Stimulated activated CD4-positive, alpha-beta T cell treated with anti-CD3 and anti-CD28 coated beads, Interleukin-2, amount 100 ng/mL, for 48 hours (primary cell): ENCODE data around the gene SKIC3.

Experiments
- DNase-seq, 2 donors: peaks; one replicate each; pipeline ENCODE4 v3.0.0-alpha.2; 2020

Gene SKIC3

GRCh38 chr5:95554647-95555548 lies at the start of gene SKIC3, which contains the start of gene ARSK:
Gene SKIC3, minus strand, starts transcription at chr5:95554977. Its CDS starts 7,827 bp downstream, at chr5:95547150.
Gene ARSK, plus strand, starts transcription at chr5:95555101. Its CDS starts 178 bp downstream, at chr5:95555279.
- DNase-seq, result peak; percentile 76 to 81

DNA sequence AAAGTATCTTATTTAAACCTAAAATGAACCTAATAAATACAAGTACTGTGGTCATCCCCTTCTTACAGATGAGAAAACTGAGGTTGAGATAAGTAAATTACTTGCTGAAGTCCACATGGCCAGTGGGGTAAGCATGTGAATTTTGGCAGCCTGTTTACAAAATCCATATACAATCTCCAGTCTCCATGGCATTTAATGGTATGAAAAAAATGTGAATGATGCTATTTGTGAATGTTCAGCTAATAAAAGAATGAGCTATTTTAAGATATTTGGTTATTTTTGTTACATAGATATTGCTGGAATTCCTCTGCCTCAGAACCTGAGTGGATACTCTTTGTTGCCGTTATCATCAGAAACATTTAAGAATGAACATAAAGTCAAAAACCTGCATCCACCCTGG lies 45.8 kb upstream of the SKIC3 start:
- DNase-seq, result no peak

DNA sequence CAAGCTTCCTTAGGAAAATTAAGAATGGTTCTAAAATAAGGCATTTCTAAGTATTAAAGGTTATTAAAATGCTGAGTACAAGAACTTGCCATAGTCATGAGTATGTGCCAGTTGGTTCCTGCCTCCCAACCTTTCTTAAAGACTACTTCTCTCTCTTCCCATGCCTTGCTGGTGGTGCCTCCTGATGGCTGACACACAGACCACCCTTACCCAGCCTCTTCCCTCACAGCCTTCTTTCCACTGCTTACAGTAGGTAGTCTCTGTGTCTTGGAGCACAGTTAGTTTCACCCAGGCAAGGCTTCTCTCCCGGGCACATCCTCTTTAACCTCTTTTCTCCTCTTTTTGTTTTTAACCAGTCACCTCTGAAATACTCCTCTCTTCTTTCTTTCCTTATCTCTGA lies 44.5 kb upstream of the SKIC3 start:
- DNase-seq, result no peak

DNA sequence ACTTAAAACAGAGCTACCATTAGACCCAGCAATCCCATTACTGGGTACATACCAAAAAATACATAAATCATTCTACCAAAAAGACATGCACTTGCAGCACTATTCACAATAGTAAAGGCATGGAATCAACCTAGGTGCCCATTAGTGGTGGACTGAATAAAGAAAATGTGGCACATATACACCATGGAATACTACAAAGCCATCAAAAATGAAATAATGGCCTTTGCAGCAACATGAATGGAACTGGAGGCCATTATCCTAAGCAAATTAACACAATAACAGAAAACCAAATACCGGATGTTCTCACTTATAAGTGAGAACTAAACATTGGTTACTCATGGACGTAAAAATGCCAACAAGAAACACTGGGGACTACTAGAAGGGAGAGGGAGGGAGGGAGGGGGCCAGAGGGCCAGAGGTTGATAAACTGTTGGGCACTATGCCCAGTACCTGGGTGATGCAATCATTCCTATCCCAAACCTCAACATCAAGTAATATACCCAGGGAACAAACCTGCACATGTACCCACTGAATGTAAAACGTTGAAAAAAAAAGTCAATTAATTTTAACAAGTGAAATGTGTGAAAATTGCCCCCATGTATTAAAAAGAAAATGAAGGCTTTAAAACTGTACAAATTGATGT lies 40.6 kb upstream of the SKIC3 start:
- DNase-seq, result no peak

GRCh38 chr5:95591490-95591901 lies 36.7 kb upstream of the SKIC3 start:
- DNase-seq, result no peak

- DNase-seq, result no peak
Observed at GRCh38 chr5:95590880-95591279, 36.1 kb upstream of the SKIC3 start.

GRCh38 chr5:95583992-95584391 lies 29.2 kb upstream of the SKIC3 start:
- no peak for DNase-seq

DNA sequence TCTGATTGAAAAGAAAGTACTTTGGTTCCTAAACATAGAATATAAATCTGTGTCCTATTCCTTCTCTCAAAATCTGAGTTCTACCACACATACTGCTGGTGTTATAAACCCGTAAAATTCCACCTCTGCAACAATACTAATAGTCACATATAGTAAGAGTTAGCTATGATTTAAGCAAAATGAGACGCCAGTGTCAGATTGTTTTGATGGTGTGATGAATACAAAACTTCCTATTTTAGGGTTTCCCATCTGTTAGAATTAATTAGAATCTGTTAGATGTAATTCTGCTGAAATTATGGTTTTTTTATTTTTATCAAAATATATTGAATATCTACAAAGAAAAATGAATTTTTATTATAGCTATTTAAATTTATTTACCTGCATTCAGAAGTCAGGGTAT lies 26.8 kb upstream of the SKIC3 start:
- DNase-seq, result no peak

GRCh38 chr5:95572016-95572415 lies 17.2 kb upstream of the SKIC3 start:
- DNase-seq, result no peak

GRCh38 chr5:95565280-95565920 lies 10.6 kb upstream of the SKIC3 start:
- no peak for DNase-seq

DNA sequence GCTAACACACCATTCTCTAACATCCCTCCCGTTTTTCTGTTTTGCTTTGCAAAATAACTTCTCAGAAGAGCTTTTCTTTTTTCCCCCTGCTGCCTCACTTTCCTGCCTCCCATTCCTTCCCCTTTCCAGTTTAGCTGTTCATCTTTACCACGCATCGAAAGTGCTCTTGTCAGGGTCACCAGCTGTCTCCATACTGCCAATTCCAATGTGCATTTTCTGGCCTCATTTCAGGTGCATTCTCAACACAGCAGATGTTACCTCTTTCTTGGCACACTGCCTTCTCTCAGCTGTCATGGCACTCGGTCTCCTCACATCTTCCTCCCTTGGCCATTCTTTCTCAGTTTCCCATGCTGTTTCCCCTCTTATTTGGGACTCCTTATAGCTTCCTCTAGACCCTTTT lies 9.7 kb upstream of the SKIC3 start:
- DNase-seq, result no peak

- no peak for DNase-seq
Observed at GRCh38 chr5:95563367-95563766, 8.6 kb upstream of the SKIC3 start.

DNA sequence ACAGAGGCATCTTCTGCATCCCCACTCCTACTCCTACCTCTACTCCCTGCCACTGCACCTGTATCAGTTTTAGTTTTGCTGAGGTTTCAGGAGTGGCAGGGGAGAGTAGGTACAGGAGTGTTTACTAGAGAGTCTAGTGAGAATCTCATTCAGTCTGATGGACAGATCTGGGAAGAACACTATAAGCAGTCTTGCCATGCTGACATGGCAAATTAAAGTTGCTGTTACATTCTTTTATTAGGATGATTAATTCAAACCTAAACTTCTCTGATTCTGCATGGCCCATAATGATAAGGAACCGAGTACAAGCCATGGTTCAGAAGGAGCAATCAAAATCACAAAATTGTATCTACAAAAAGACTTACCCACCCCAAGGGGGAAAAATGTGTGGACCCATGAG lies 7.5 kb upstream of the SKIC3 start:
- no peak for DNase-seq

GRCh38 chr5:95557841-95558240 lies 3.1 kb upstream of the SKIC3 start:
- DNase-seq, result no peak

DNA sequence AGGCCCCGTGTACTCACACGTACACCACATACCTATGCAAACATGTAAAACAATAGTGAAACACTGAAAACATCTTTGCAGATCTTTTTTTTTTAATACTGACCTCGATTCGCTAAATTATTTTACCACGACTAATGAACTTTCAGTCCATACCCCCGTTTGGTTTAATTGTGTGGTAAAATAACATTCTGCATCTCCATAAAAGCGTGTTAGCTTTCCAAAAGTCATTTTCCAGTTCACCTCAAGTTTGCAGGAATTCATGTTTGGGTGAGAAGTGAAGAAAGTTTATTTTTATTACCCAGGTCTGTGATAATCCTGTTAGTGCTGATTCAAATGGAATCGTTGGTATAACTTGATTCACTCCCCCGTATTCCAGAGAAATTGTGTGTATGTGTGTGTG lies 776 bp upstream of the SKIC3 start:
- DNase-seq, result no peak

DNA sequence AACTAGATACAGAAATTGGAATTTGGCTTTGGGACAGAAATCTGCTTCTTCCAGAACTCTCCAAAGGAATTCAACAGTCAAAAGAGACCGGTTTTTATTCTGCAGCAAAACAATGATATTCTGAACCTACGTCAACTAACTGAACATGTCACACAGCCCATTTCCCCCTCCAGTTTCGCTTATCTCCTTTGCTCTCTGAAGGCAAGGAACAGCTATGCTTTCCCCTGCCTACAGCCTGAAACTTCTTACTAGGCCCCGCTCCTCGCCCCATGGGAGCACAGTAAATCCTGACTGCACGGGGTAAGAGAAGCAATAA lies 488 bp downstream of the SKIC3 start:
- no peak for DNase-seq

GRCh38 chr5:95549030-95549429 lies 5.7 kb downstream of the SKIC3 start:
- no peak for DNase-seq

DNA sequence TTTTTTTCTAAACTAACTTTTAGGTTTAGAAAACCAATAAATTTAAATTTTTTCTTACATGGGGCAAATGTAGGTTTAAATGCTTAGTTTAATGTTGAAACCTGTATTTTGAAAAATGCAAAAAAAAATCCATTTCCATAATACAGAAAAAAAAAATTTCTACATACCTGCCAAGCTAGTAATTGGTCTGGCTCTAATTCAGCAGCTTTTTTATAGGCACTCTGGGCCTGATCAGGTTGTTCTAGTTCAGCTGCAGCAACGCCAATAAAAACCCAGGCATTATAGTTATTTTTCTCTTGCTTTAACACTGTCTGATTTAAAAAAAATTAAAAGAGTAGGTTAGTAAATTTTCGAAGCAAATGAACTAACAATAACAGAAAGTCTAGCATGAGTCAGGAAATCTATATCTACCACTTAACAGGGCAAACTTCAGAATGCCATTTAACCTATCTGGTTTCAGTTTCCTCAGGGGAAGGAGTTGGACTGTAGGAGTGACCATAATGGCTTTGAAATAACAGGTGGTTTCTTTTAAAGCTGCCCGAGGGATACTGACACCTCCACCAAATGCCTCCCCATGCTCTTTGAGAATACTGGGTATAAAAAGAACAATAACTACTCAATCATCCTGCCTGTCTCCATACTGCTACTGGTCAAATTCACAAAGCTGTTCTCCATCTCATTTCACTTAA lies 11.6 kb downstream of the SKIC3 start:
- no peak for DNase-seq

- no peak for DNase-seq
Observed at GRCh38 chr5:95537501-95537900, 17.3 kb downstream of the SKIC3 start.

DNA sequence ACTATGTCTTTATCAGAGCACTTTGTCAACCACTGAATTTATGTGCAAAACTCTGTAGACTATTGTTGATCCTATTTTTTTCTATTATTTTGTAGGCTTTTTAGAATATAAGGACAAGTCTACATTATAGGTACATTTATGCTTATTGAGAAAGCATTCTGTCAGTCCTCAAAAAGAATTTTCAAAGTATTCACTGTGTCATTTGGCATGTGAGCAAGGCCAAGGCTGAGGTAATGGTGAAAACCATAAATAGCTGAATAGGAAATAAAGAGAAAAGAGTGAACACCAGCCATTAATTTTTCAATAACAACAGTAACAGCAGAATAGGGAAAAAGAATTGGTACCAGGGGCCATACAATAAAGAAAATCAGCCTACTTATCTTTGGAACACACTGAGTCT lies 21.0 kb downstream of the SKIC3 start:
- DNase-seq, result no peak

GRCh38 chr5:95533106-95533505 lies 21.7 kb downstream of the SKIC3 start:
- DNase-seq, result no peak

- DNase-seq, result no peak
Observed at GRCh38 chr5:95532415-95532814, 22.4 kb downstream of the SKIC3 start.

DNA sequence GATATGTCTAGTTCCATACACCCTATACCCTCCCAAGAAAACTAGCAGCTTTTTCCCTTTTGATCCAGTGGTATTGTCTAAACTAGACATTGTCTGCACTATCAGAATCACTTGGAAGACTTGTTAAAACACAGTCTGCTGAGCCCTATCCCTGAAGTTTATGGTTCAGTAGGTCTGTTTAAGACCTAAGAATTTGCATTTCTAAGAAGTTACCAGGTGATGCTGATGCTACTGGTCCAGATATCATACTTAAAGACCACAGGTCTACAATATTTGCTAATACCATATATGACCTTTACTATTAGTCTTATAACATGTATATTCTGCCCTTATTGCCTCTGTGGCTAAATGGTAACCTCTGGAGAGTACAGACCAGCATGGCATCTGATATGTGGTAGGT lies 23.3 kb downstream of the SKIC3 start:
- DNase-seq, result no peak
